Urothelium cell line (cell line): ENCODE measurements around the gene NSD2.

Experiments
- DNase-seq: peaks from one replicate; pipeline ENCODE4 v3.0.0; 2011; ENCODE audit warnings: low spot score, mixed read lengths
- FAIRE-seq: peaks from 2 replicates; lab custom pipeline; 2011; peaks lifted over from hg19 to GRCh38; lab: Jason Lieb, UNC

Gene NSD2

GRCh38 chr4:1862961-1863296, 8.3 kb upstream of the NSD2 start:
- FAIRE-seq, result no peak
- no peak for DNase-seq

GRCh38 chr4:1863297-1864033, 7.7 kb upstream of the NSD2 start:
- FAIRE-seq, result no peak
- DNase-seq, result no peak

GRCh38 chr4:1864076-1865008, 6.9 kb upstream of the NSD2 start:
- FAIRE-seq, result no peak
- no peak for DNase-seq

- no peak for FAIRE-seq
- no peak for DNase-seq
Observed at GRCh38 chr4:1866189-1866661, 5.0 kb upstream of the NSD2 start.

- FAIRE-seq, result no peak
Observed at GRCh38 chr4:1868293-1868692, 2.9 kb upstream of the NSD2 start.

GRCh38 chr4:1868912-1869311, 2.3 kb upstream of the NSD2 start:
- DNase-seq (no peak), FAIRE-seq (no peak)

More at GRCh38 chr4:1868293-1868692, 2.9 kb upstream of the NSD2 start:
- no peak for DNase-seq

- DNase-seq (no peak), FAIRE-seq (no peak)
Observed at GRCh38 chr4:1869530-1870327, 1.5 kb upstream of the NSD2 start.

GRCh38 chr4:1870328-1870577, 940 bp upstream of the NSD2 start:
- no peak for FAIRE-seq

GRCh38 chr4:1871471-1872021, 353 bp downstream of the NSD2 start:
- peak; percentile 36 for DNase-seq
- no peak for FAIRE-seq

More at GRCh38 chr4:1870328-1870577, 940 bp upstream of the NSD2 start:
- peak; percentile 73 for DNase-seq

GRCh38 chr4:1872870-1873269, 1.7 kb downstream of the NSD2 start:
- no peak for FAIRE-seq

GRCh38 chr4:1873291-1873690, 2.1 kb downstream of the NSD2 start:
- DNase-seq (no peak), FAIRE-seq (no peak)

More at GRCh38 chr4:1872870-1873269, 1.7 kb downstream of the NSD2 start:
- no peak for DNase-seq

- no peak for DNase-seq
- no peak for FAIRE-seq
Observed at GRCh38 chr4:1873776-1874175, 2.6 kb downstream of the NSD2 start.

GRCh38 chr4:1874201-1874600, 3.0 kb downstream of the NSD2 start:
- DNase-seq, result no peak
- FAIRE-seq, result no peak

- FAIRE-seq (no peak), DNase-seq (no peak)
Observed at GRCh38 chr4:1879485-1879884, 8.3 kb downstream of the NSD2 start.

GRCh38 chr4:1880332-1880731, 9.1 kb downstream of the NSD2 start:
- FAIRE-seq (no peak), DNase-seq (no peak)

GRCh38 chr4:1882850-1883271, 11.7 kb downstream of the NSD2 start:
- FAIRE-seq, result no peak
- no peak for DNase-seq

- DNase-seq, result no peak
- no peak for FAIRE-seq
Observed at GRCh38 chr4:1883583-1883982, 12.4 kb downstream of the NSD2 start.

- DNase-seq, result no peak
- FAIRE-seq, result no peak
Observed at GRCh38 chr4:1885414-1885813, 14.2 kb downstream of the NSD2 start.

- DNase-seq (no peak), FAIRE-seq (no peak)
Observed at GRCh38 chr4:1887052-1887451, 15.9 kb downstream of the NSD2 start.

GRCh38 chr4:1890979-1891570, 19.9 kb downstream of the NSD2 start:
- FAIRE-seq (no peak), DNase-seq (no peak)
